T-helper 22 cell (primary cell): Measurements from ENCODE around the gene DIAPH1.

ENCODE experiments used
- DNase-seq: peaks from one replicate; pipeline ENCODE4 v3.0.0-alpha.2; 2020; ENCODE audit warnings: low read depth

The DIAPH1 gene

GRCh38 chr5:141506381-141507155 is 112.2 kb downstream of the DIAPH1 start:
- DNase-seq, result no peak

GRCh38 chr5:141504216-141504615 is 114.6 kb downstream of the DIAPH1 start:
- DNase-seq, result no peak

- no peak for DNase-seq
These were observed 115.1 kb downstream of the DIAPH1 start for GRCh38 chr5:141503681-141504080.

GRCh38 chr5:141501761-141502160 is 117.0 kb downstream of the DIAPH1 start:
- no peak for DNase-seq

- DNase-seq, result no peak
These were observed 122.8 kb downstream of the DIAPH1 start for GRCh38 chr5:141496038-141496437.

GRCh38 chr5:141495453-141495811 is 123.4 kb downstream of the DIAPH1 start:
- no peak for DNase-seq

GRCh38 chr5:141494761-141495452 is 123.9 kb downstream of the DIAPH1 start:
- no peak for DNase-seq

GRCh38 chr5:141493500-141494422 is 125.0 kb downstream of the DIAPH1 start:
- DNase-seq, result no peak

GRCh38 chr5:141492168-141492885 is 126.5 kb downstream of the DIAPH1 start:
- no peak for DNase-seq

- no peak for DNase-seq
These were observed 127.3 kb downstream of the DIAPH1 start for GRCh38 chr5:141491323-141492167.

GRCh38 chr5:141490771-141491170 is 128.0 kb downstream of the DIAPH1 start:
- no peak for DNase-seq

GRCh38 chr5:141490271-141490670 is 128.5 kb downstream of the DIAPH1 start:
- no peak for DNase-seq

GRCh38 chr5:141489841-141490240 is 129.0 kb downstream of the DIAPH1 start:
- DNase-seq, result no peak

GRCh38 chr5:141488591-141489561 is 129.9 kb downstream of the DIAPH1 start, which contains the start of gene PCDHGC5:
TSS of gene PCDHGC5 (plus strand) at chr5:141489081. CDS start at chr5:141489241, 160 bp downstream.
- DNase-seq, result no peak

GRCh38 chr5:141487131-141487530 is 131.7 kb downstream of the DIAPH1 start:
- DNase-seq, result no peak

GRCh38 chr5:141486091-141486490 is 132.7 kb downstream of the DIAPH1 start:
- DNase-seq, result no peak

GRCh38 chr5:141485321-141486055 is 133.3 kb downstream of the DIAPH1 start:
- no peak for DNase-seq

GRCh38 chr5:141484641-141485311 is 134.0 kb downstream of the DIAPH1 start, which contains the start of gene PCDHGC4:
TSS of gene PCDHGC4 (plus strand) at chr5:141485030. CDS start at chr5:141485174, 144 bp downstream.
- DNase-seq, result no peak
